Stomach (tissue), 4 donors: ENCODE measurements around the gene PEAK1.

ENCODE experiments used
- EP300 ChIP-seq: sonication (generic); formaldehyde crosslinking; IDR thresholded peaks from one replicate; pipeline ENCODE4 v1.6.1; 2017; ENCODE audit warnings: antibody characterized with exemption
- POLR2A ChIP-seq, 4 donors: fragments of 450-650 bp; IDR thresholded peaks; one replicate each; pipeline ENCODE4 v1.6.1; 2016; ENCODE audit warnings: antibody characterized with exemption in 4 of 4, control low read depth in 2 of 4, mild to moderate bottlenecking in 1 of 4, moderate library complexity in 1 of 4
- POLR2AphosphoS5 ChIP-seq, 3 donors: sonication (generic); formaldehyde crosslinking; IDR thresholded peaks; one replicate each; pipeline ENCODE4 v1.6.1; 2016; ENCODE audit warnings: antibody characterized with exemption in 3 of 3
- TF ChIP-seq, protein P1 (sequence below), 7 experiments: fragments of 450-650 bp in 4 of 7; fragments of 200-600 bp in 3 of 7; sonication (generic) in 3 of 7; IDR thresholded peaks; one replicate each; pipeline ENCODE4 v1.5.1; 2016 to 2019; ENCODE audit warnings: antibody characterized with exemption in 7 of 7, control low read depth in 2 of 7, mild to moderate bottlenecking in 1 of 7

GRCh38 chr15:77064063-77064462, 355.8 kb downstream of the PEAK1 start:
- TF ChIP-seq, protein P1, sequence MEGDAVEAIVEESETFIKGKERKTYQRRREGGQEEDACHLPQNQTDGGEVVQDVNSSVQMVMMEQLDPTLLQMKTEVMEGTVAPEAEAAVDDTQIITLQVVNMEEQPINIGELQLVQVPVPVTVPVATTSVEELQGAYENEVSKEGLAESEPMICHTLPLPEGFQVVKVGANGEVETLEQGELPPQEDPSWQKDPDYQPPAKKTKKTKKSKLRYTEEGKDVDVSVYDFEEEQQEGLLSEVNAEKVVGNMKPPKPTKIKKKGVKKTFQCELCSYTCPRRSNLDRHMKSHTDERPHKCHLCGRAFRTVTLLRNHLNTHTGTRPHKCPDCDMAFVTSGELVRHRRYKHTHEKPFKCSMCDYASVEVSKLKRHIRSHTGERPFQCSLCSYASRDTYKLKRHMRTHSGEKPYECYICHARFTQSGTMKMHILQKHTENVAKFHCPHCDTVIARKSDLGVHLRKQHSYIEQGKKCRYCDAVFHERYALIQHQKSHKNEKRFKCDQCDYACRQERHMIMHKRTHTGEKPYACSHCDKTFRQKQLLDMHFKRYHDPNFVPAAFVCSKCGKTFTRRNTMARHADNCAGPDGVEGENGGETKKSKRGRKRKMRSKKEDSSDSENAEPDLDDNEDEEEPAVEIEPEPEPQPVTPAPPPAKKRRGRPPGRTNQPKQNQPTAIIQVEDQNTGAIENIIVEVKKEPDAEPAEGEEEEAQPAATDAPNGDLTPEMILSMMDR (IDR thresholded peaks at IDR 0.05), result no peak
- no peak for TF ChIP-seq POLR2A (IDR thresholded peaks at IDR 0.05)
- TF ChIP-seq EP300, result no peak
- no peak for TF ChIP-seq POLR2AphosphoS5 (IDR thresholded peaks at IDR 0.05)
